Ishikawa (cell line): Measurements from ENCODE around the gene SMC6.

Experiments
- CEBPB ChIP-seq: IDR thresholded peaks from 2 replicates; pipeline ENCODE4 v1.6.1; 2012
- CREB1 ChIP-seq: IDR thresholded peaks from 2 replicates; pipeline ENCODE4 v1.6.1; 2012; ENCODE audit warnings: low read depth
- EGR1 ChIP-seq: IDR thresholded peaks from 2 replicates; pipeline ENCODE4 v1.6.1; 2012
- EP300 ChIP-seq: IDR thresholded peaks from 2 replicates; pipeline ENCODE4 v1.6.1; 2012; ENCODE audit warnings: borderline replicate concordance
- FOXM1 ChIP-seq: IDR thresholded peaks from 2 replicates; pipeline ENCODE4 v1.6.1; 2012; ENCODE audit warnings: low read depth, borderline replicate concordance
- NFIC ChIP-seq: IDR thresholded peaks from 2 replicates; pipeline ENCODE4 v1.6.1; 2012
- RAD21 ChIP-seq: IDR thresholded peaks from 2 replicates; pipeline ENCODE4 v1.6.1; 2012; ENCODE audit warnings: low read depth
- TAF1 ChIP-seq: IDR thresholded peaks from 2 replicates; pipeline ENCODE4 v1.6.1; 2012; ENCODE audit warnings: low read depth, mild to moderate bottlenecking
- TCF12 ChIP-seq: IDR thresholded peaks from 2 replicates; pipeline ENCODE4 v1.6.1; 2012; ENCODE audit warnings: low read depth
- TEAD4 ChIP-seq: IDR thresholded peaks from 2 replicates; pipeline ENCODE4 v1.6.1; 2012
- YY1 ChIP-seq: IDR thresholded peaks from 2 replicates; pipeline ENCODE4 v1.6.1; 2012; ENCODE audit warnings: low read depth
- ZBTB7A ChIP-seq: IDR thresholded peaks from 2 replicates; pipeline ENCODE4 v1.6.1; 2012; ENCODE audit warnings: low read depth
- TF ChIP-seq, protein P1 (sequence below): IDR thresholded peaks from 2 replicates; pipeline ENCODE4 v1.6.1; 2012
- TF ChIP-seq, protein P2 (sequence below): IDR thresholded peaks from 2 replicates; pipeline ENCODE4 v1.6.1; 2012
- TF ChIP-seq, protein P3 (sequence below): IDR thresholded peaks from 2 replicates; pipeline ENCODE4 v1.6.1; 2012; ENCODE audit warnings: low read depth, mild to moderate bottlenecking

Gene SMC6

DNA sequence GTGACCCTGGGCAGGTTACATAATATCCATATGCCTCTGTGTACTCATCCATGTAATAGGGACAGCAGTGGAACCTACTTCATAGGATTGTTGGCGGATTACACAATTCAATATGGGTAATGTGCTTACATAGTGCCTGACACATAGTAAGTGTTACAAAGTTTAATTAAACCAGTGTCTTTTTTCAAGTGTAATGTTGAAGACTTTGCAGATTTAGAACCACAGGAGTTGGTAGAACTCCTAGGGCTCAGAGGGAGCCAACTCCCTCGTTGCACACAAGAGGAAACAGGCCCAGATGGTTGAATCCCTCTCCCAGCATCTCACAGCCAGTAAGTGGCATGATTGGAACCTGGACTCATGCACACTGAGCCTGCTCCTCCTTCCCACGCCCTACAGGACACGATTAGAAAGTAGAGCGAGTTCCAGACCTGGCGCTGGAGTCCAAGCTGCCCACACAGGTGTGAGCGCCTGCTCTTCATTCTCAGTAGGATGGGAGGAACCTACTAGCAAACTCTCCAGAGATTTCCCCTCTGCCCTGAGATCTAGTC, 115.3 kb downstream of the SMC6 start:
- TF ChIP-seq NFIC: no peak
- TF ChIP-seq, protein P1, sequence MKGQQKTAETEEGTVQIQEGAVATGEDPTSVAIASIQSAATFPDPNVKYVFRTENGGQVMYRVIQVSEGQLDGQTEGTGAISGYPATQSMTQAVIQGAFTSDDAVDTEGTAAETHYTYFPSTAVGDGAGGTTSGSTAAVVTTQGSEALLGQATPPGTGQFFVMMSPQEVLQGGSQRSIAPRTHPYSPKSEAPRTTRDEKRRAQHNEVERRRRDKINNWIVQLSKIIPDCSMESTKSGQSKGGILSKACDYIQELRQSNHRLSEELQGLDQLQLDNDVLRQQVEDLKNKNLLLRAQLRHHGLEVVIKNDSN: no peak
- TF ChIP-seq FOXM1: no peak
- TF ChIP-seq EP300: no peak
- no peak for TF ChIP-seq RAD21
- no peak for TF ChIP-seq TAF1
- TF ChIP-seq TEAD4: no peak

DNA sequence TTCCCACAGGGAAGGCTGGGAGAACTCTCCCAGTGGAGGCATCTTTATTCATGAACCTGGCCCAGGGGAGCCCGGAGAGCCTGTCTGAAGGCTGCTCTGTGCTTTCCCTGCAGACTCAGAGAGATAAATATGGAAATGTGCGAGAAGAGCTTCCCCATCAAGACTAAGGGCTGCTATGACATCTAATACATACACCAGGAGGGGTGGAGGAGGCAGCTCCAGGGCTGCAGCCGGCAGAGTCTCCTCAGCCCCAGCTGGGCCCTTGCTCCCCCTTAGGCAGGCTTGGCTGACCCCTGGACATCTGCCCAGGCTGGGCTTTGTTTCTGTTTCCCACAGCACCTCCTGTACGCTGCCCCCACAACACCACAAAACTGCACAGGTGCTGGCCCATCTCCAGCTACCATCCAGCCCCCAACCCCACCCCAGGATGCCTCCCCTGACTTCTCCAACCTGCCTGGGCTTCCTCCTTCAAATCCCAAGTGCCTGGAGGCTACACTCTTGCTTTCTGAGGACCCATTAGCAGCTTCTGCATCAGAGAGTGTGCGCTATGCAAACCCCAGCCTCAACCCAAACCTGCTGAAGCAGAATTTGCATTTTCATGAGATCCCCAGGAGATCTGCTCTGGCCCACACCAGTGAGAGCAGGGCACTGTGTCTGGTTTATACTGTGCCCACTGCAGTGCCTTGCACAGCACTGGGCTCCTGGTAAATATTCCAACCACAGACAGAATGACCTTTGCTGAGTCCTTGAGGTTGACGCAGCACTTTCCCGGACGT, 116.3 kb downstream of the SMC6 start:
- no peak for TF ChIP-seq YY1
- no peak for TF ChIP-seq TAF1
- no peak for TF ChIP-seq NFIC
- TF ChIP-seq, protein P2, sequence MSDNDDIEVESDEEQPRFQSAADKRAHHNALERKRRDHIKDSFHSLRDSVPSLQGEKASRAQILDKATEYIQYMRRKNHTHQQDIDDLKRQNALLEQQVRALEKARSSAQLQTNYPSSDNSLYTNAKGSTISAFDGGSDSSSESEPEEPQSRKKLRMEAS: no peak
- TF ChIP-seq EGR1: no peak
- TF ChIP-seq TEAD4: no peak
- no peak for TF ChIP-seq EP300
- no peak for TF ChIP-seq ZBTB7A
- TF ChIP-seq RAD21: no peak
- no peak for TF ChIP-seq FOXM1
- no peak for TF ChIP-seq CREB1
- TF ChIP-seq, protein P1: no peak
- TF ChIP-seq, protein P3, sequence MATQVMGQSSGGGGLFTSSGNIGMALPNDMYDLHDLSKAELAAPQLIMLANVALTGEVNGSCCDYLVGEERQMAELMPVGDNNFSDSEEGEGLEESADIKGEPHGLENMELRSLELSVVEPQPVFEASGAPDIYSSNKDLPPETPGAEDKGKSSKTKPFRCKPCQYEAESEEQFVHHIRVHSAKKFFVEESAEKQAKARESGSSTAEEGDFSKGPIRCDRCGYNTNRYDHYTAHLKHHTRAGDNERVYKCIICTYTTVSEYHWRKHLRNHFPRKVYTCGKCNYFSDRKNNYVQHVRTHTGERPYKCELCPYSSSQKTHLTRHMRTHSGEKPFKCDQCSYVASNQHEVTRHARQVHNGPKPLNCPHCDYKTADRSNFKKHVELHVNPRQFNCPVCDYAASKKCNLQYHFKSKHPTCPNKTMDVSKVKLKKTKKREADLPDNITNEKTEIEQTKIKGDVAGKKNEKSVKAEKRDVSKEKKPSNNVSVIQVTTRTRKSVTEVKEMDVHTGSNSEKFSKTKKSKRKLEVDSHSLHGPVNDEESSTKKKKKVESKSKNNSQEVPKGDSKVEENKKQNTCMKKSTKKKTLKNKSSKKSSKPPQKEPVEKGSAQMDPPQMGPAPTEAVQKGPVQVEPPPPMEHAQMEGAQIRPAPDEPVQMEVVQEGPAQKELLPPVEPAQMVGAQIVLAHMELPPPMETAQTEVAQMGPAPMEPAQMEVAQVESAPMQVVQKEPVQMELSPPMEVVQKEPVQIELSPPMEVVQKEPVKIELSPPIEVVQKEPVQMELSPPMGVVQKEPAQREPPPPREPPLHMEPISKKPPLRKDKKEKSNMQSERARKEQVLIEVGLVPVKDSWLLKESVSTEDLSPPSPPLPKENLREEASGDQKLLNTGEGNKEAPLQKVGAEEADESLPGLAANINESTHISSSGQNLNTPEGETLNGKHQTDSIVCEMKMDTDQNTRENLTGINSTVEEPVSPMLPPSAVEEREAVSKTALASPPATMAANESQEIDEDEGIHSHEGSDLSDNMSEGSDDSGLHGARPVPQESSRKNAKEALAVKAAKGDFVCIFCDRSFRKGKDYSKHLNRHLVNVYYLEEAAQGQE: no peak
- no peak for TF ChIP-seq TCF12
- no peak for TF ChIP-seq CEBPB

DNA sequence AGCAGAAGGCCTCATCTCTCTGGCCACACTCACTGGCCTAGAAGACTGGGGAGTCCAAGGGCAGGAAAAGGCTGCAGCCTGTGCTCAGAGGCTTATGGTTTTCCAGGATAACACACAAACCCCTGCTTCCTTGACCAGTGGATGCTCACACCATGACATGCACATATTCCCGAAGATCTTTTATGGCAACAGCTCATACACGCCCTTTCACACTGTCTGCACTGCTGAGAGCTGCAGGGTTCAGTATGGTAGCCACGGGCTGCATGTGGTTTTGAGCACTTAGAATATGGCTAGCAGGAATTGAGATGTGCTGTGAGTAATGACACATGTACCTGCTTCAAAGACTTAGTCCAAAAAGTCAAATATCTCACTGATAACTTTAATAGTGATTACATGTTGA, 117.4 kb downstream of the SMC6 start:
- TF ChIP-seq TAF1 (no peak), CEBPB (no peak), RAD21 (no peak), TCF12 (no peak), CREB1 (no peak)
- TF ChIP-seq, protein P1: no peak

DNA sequence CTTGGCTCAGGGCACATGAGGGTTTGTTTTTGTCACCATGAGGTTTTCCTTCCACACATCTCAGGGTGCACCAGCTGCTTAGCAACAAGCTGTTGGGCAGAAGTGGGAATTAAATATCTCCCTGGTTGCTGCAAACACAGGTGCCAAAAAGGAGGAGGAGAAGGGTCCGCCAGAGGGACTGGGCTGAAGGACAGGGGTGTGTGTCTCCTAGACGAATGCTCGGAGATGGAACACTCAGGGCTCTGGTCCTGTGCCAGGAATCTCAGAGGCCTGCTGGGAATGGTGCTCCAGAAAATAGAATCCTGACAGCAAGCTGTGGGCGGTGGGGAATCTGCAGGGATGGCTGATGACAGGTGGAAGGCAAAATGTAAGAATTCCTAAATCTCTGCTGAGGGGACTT, 118.6 kb downstream of the SMC6 start:
- no peak for TF ChIP-seq CREB1

DNA sequence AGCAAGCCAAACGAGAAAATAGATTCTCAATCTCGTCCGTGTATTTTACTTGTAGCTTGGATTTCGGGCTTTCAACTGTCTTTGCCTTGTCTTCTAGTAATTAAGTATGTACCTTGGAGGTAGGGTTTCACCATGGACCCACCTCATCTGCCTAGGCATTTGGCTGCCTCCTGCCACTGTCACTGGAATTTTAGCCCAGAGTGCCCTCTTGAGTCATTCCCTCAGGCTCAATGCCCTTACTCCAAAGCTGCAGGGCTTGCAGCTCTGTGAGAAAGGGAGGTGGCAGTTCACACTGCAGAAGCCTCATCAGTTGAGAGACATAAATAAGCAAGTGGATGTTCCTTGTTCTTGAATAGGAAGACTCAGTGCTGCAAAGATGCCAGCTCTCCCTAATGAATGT, 123.5 kb downstream of the SMC6 start:
- TF ChIP-seq EGR1: no peak
- no peak for TF ChIP-seq TCF12
- TF ChIP-seq YY1: no peak
- no peak for TF ChIP-seq CEBPB
- TF ChIP-seq, protein P3: no peak
- TF ChIP-seq, protein P2: no peak
- TF ChIP-seq CREB1: no peak
- TF ChIP-seq RAD21: no peak
- no peak for TF ChIP-seq TEAD4
- TF ChIP-seq NFIC: no peak
- no peak for TF ChIP-seq EP300
- TF ChIP-seq, protein P1: no peak
- no peak for TF ChIP-seq FOXM1
- TF ChIP-seq TAF1: no peak
- no peak for TF ChIP-seq ZBTB7A
